ENCODE results near the gene FKBP14.

The FKBP14 gene

DNA sequence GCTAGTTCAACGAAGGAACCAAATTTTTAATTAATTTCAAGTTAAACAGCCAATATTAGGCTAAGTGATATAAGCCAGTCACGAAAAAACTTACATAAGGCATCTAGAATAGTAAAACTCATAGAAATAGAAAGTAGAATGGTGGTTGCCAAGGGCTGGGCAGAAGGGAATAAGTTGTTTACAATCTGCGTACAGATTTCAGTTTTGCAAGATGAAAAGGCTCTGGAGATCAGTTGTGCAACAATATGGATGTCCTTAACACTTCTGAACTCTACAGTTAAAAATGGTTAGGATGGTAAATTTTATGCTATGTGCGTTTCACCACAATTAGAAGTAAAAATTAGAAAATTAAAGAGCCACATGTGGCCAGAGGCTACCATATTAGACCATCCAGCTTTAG is 50.2 kb downstream of the FKBP14 start:
- peaks cover 86% of the 10 kb centered on the region for H3K79me2 ChIP-seq (ENCODE audit: control insufficient read depth, low read length)
- no peaks in the 10 kb centered on the region for H3K9me2 ChIP-seq (replicated peaks; ENCODE audit: control insufficient read depth, low read length)
- H4K20me1 ChIP-seq (ENCODE audit: control insufficient read depth, insufficient read depth, low read depth, low read length): peaks cover 3% of the 10 kb centered on the region; the same call in 1 of the 2 replicates
- no peaks in the 10 kb centered on the region for H3K36me3 ChIP-seq (ENCODE audit: control insufficient read depth, low read length)
- TF ChIP-seq CTCF (IDR thresholded peaks at IDR 0.05; ENCODE audit: low read depth, low read length, poor library complexity, severe bottlenecking): no peak
- TF ChIP-seq EZH2phosphoT487 (IDR thresholded peaks at IDR 0.05; ENCODE audit: borderline replicate concordance, low read length): no peak
- H3K4me3 ChIP-seq (ENCODE audit: low read length): no peak overlapping the region
- no peaks in the 10 kb centered on the region for H3F3A ChIP-seq (ENCODE audit: control insufficient read depth, insufficient read depth)
- no peak overlapping the region for H3K27ac ChIP-seq (ENCODE audit: low read depth, low read length)
- H3K4me1 ChIP-seq (ENCODE audit: control insufficient read depth, low read length): peaks cover 4% of the 10 kb centered on the region; the same call in 1 of the 2 replicates
- no peaks in the 10 kb centered on the region for H3K9me3 ChIP-seq (ENCODE audit: control insufficient read depth, insufficient read depth, low read length)
- H3K4me2 ChIP-seq (ENCODE audit: low read length): no peak overlapping the region
- H3K27me3 ChIP-seq (ENCODE audit: control insufficient read depth, low read length): no peaks in the 10 kb centered on the region

- no peaks in the 10 kb centered on the region for H3F3A ChIP-seq (ENCODE audit: control insufficient read depth, insufficient read depth)
- no peak overlapping the region for H3K4me2 ChIP-seq (ENCODE audit: low read length)
- H3K9me2 ChIP-seq (replicated peaks; ENCODE audit: control insufficient read depth, low read length): no peaks in the 10 kb centered on the region
- peaks cover 4% of the 10 kb centered on the region; the same call in 1 of the 2 replicates for H3K4me1 ChIP-seq (ENCODE audit: control insufficient read depth, low read length)
- TF ChIP-seq EZH2phosphoT487 (IDR thresholded peaks at IDR 0.05; ENCODE audit: borderline replicate concordance, low read length) (no peak), CTCF (IDR thresholded peaks at IDR 0.05; ENCODE audit: low read depth, low read length, poor library complexity, severe bottlenecking) (no peak)
- H3K9me3 ChIP-seq (ENCODE audit: control insufficient read depth, insufficient read depth, low read length): no peaks in the 10 kb centered on the region
- H3K27ac ChIP-seq (ENCODE audit: low read depth, low read length): no peak overlapping the region
- peaks cover 3% of the 10 kb centered on the region; the same call in 1 of the 2 replicates for H4K20me1 ChIP-seq (ENCODE audit: control insufficient read depth, insufficient read depth, low read depth, low read length)
- no peaks in the 10 kb centered on the region for H3K27me3 ChIP-seq (ENCODE audit: control insufficient read depth, low read length)
- no peak overlapping the region for H3K4me3 ChIP-seq (ENCODE audit: low read length)
- peaks cover 3% of the 10 kb centered on the region; the same call in 1 of the 2 replicates for H3K36me3 ChIP-seq (ENCODE audit: control insufficient read depth, low read length)
- peaks cover 89% of the 10 kb centered on the region for H3K79me2 ChIP-seq (ENCODE audit: control insufficient read depth, low read length)
These were observed 50.9 kb downstream of the FKBP14 start for GRCh38 chr7:29975561-29975960.

- no peak overlapping the region for H3K4me2 ChIP-seq (ENCODE audit: low read length)
- H3K4me1 ChIP-seq (ENCODE audit: control insufficient read depth, low read length): peaks cover 4% of the 10 kb centered on the region; the same call in 1 of the 2 replicates
- TF ChIP-seq CTCF (IDR thresholded peaks at IDR 0.05; ENCODE audit: low read depth, low read length, poor library complexity, severe bottlenecking) (no peak), EZH2phosphoT487 (IDR thresholded peaks at IDR 0.05; ENCODE audit: borderline replicate concordance, low read length) (no peak)
- peaks cover 89% of the 10 kb centered on the region for H3K79me2 ChIP-seq (ENCODE audit: control insufficient read depth, low read length)
- H4K20me1 ChIP-seq (ENCODE audit: control insufficient read depth, insufficient read depth, low read depth, low read length): no peaks in the 10 kb centered on the region; the same call in 1 of the 2 replicates
- H3K9me3 ChIP-seq (ENCODE audit: control insufficient read depth, insufficient read depth, low read length): no peaks in the 10 kb centered on the region
- no peak overlapping the region for H3K27ac ChIP-seq (ENCODE audit: low read depth, low read length)
- no peaks in the 10 kb centered on the region for H3K27me3 ChIP-seq (ENCODE audit: control insufficient read depth, low read length)
- H3K36me3 ChIP-seq (ENCODE audit: control insufficient read depth, low read length): peaks cover 3% of the 10 kb centered on the region; the same call in 1 of the 2 replicates
- H3K4me3 ChIP-seq (ENCODE audit: low read length): no peak overlapping the region
- no peaks in the 10 kb centered on the region for H3K9me2 ChIP-seq (replicated peaks; ENCODE audit: control insufficient read depth, low read length)
- H3F3A ChIP-seq (ENCODE audit: control insufficient read depth, insufficient read depth): no peaks in the 10 kb centered on the region
These were observed 52.2 kb downstream of the FKBP14 start for GRCh38 chr7:29974286-29974685.
